Upper lobe of left lung (tissue), 4 donors: ENCODE results near the gene MVD.

ENCODE experiments used
- POLR2A ChIP-seq, 4 donors: fragments of 450-650 bp; IDR thresholded peaks; one replicate each; pipeline ENCODE4 v1.5.1; 2016 to 2017; ENCODE audit warnings: antibody characterized with exemption in 4 of 4, mild to moderate bottlenecking in 2 of 4
- POLR2AphosphoS5 ChIP-seq, 2 donors: sonication (generic); formaldehyde crosslinking; IDR thresholded peaks; one replicate each; pipeline ENCODE4 v1.5.1; 2017; ENCODE audit warnings: antibody characterized with exemption in 2 of 2
- TF ChIP-seq, protein P1 (sequence below), 6 experiments: fragments of 450-650 bp in 4 of 6; fragments of 200-600 bp in 2 of 6; sonication (generic) in 2 of 6; IDR thresholded peaks; one replicate each; pipeline ENCODE4 v1.5.1; 2016 to 2019; ENCODE audit warnings: antibody characterized with exemption in 6 of 6

DNA sequence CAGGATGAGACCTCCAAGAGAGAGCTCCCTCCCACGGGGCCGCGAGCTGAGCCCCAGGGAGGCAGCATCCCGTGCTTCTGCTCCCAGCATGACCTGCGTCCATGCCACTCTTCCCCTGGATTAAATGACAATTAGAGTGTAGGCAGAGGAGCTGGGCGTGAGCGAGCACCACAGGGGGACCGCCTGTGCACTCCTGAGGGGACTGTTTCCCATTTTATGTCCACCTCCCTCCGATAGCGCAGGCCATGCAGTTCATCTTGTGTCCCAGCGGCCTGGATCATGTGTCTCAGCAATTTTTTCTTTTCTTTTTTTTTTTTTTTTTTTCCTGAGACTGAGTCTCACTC is 30.3 kb downstream of the MVD start:
- TF ChIP-seq, protein P1, sequence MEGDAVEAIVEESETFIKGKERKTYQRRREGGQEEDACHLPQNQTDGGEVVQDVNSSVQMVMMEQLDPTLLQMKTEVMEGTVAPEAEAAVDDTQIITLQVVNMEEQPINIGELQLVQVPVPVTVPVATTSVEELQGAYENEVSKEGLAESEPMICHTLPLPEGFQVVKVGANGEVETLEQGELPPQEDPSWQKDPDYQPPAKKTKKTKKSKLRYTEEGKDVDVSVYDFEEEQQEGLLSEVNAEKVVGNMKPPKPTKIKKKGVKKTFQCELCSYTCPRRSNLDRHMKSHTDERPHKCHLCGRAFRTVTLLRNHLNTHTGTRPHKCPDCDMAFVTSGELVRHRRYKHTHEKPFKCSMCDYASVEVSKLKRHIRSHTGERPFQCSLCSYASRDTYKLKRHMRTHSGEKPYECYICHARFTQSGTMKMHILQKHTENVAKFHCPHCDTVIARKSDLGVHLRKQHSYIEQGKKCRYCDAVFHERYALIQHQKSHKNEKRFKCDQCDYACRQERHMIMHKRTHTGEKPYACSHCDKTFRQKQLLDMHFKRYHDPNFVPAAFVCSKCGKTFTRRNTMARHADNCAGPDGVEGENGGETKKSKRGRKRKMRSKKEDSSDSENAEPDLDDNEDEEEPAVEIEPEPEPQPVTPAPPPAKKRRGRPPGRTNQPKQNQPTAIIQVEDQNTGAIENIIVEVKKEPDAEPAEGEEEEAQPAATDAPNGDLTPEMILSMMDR (IDR thresholded peaks at IDR 0.05) = no peak
- TF ChIP-seq POLR2A (IDR thresholded peaks at IDR 0.05) (no peak), POLR2AphosphoS5 (IDR thresholded peaks at IDR 0.05) (no peak)
